Measurements from ENCODE around the gene CTU1. TPM values are rescaled to one million over a fixed set of nuclear protein-coding genes. Genes with fewer than 3 reads are reported as not detected.
A peak's percentile ranks its signal among the peaks of the same experiment; 100 is the strongest.

CTU1 gene
- total RNA-seq, 2 donors from 2014 or later, result 4.8 to 7.7 TPM

GRCh38 chr19:51124216-51124615, 16.0 kb upstream of the CTU1 start:
- TF ChIP-seq CTCF (IDR thresholded peaks at IDR 0.05), result no peak
- no peaks in the 10 kb centered on the region for H3K4me1 ChIP-seq
- no peak overlapping the region for H3K4me3 ChIP-seq
- no peaks in the 10 kb centered on the region for H3K36me3 ChIP-seq
- DNase-seq (ENCODE audit: low spot score), result no peak
- no peaks in the 10 kb centered on the region for H3K9me3 ChIP-seq
- peak overlapping the region in 1 of 2 donors; percentile 40 for H3K27ac ChIP-seq
- no peaks in the 10 kb centered on the region for H3K27me3 ChIP-seq

- H3K4me1 ChIP-seq, result no peaks in the 10 kb centered on the region
- no peak for TF ChIP-seq CTCF (IDR thresholded peaks at IDR 0.05)
- no peak for DNase-seq (ENCODE audit: low spot score)
- no peak overlapping the region for H3K4me3 ChIP-seq
- H3K36me3 ChIP-seq, result no peaks in the 10 kb centered on the region
- H3K27ac ChIP-seq, result peak overlapping the region in 1 of 2 donors; percentile 40
- no peaks in the 10 kb centered on the region for H3K9me3 ChIP-seq
- H3K27me3 ChIP-seq, result no peaks in the 10 kb centered on the region
Observed at GRCh38 chr19:51123802-51124201, 15.6 kb upstream of the CTU1 start.

DNA sequence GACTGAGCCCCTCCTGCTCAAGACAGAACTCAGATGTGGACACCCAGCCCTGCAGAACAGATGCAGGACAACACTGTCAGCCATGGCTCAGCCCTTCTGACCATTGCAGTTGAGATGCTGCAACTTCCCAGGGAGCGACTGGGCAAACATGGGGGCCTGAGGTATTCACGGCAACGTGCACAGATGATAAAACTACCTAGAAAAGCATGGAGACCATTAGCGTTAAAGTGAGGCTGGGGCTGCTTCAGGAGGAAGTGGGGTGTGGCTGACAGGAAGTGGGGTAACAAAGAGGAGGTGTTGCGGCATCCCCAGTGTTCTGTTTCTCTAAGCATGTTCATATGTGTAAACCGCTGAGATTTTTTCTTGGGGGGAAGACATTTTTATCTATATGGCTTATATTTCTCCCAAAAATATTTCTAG, 15.2 kb upstream of the CTU1 start:
- H3K27me3 ChIP-seq, result no peaks in the 10 kb centered on the region
- no peak for TF ChIP-seq CTCF (IDR thresholded peaks at IDR 0.05)
- H3K4me1 ChIP-seq, result no peaks in the 10 kb centered on the region
- peak overlapping the region in 1 of 2 donors; percentile 48 for H3K27ac ChIP-seq
- no peaks in the 10 kb centered on the region for H3K36me3 ChIP-seq
- no peaks in the 10 kb centered on the region for H3K9me3 ChIP-seq
- peak; percentile 74 for DNase-seq (ENCODE audit: low spot score)
- no peak overlapping the region for H3K4me3 ChIP-seq

DNA sequence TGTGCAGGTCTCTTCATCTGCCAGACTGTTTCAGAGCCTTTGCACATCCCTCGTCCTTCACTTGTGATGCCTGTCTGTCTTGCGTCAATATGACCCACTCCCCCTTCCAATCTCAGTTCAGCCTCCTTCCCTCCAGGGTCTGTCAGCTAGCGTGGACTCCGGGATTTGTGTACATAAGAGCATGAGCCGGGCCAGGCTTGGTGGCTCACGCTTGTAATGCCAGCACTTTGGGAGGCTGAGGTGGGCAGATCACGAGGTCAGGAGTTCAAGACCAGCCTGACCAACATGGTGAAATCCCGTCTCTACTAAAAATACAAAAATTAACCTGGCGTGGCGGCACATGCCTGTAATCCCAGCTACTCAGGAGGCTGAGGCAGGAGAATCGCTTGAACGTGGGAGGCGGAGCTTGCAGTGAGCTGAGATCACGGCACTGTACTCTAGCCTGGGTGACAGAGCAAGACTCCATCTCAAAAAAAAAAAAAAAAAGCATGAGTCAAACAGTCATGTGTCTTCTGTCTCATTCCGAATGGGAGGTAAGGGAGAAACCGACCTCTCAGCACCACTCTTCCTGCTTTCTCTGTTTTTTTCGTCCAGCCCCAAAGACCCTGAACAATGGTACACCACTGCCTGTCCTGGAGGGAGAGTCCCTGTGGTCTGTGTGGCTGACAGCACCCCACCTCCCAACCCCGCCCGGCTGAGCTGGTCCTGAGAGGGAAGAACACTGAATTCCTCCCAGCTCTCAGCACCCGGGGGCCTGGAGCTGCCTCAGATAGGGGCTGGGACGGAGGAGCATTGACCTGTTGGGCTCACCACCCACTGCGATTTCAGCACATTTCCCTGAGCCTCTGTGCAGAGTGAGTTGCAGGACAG, 14.1 kb upstream of the CTU1 start:
- peak overlapping the region in 1 of 2 donors; percentile 48 for H3K27ac ChIP-seq
- no peaks in the 10 kb centered on the region for H3K36me3 ChIP-seq
- H3K4me3 ChIP-seq, result no peak overlapping the region
- H3K27me3 ChIP-seq, result no peaks in the 10 kb centered on the region
- TF ChIP-seq CTCF (IDR thresholded peaks at IDR 0.05), result no peak
- H3K4me1 ChIP-seq, result no peaks in the 10 kb centered on the region
- no peaks in the 10 kb centered on the region for H3K9me3 ChIP-seq
- DNase-seq (ENCODE audit: low spot score), result no peak

- no peak overlapping the region for H3K27ac ChIP-seq
- H3K36me3 ChIP-seq, result no peaks in the 10 kb centered on the region
- no peak overlapping the region for H3K4me3 ChIP-seq
- no peak for DNase-seq (ENCODE audit: low spot score)
- H3K9me3 ChIP-seq, result no peaks in the 10 kb centered on the region
- no peaks in the 10 kb centered on the region for H3K27me3 ChIP-seq
- no peaks in the 10 kb centered on the region for H3K4me1 ChIP-seq
- no peak for TF ChIP-seq CTCF (IDR thresholded peaks at IDR 0.05)
Observed at GRCh38 chr19:51121257-51121656, 13.0 kb upstream of the CTU1 start.

Measured in right atrium auricular region (tissue), 2 donors.